Trophoblast cell (in vitro differentiated cells and primary cell): Measurements from ENCODE around the gene FBXO10.
A peak's percentile ranks its signal among the peaks of the same experiment; 100 is the strongest.
"Not testable (repeated sequence)": the region's sequence is repeated elsewhere in the genome, so short reads cannot be mapped to it uniquely, and the experiment has no call there.

Source experiments
- DNase-seq, 2 donors: peaks; one replicate each; pipeline ENCODE4 v3.0.0-alpha.2; 2016
- H2AFZ ChIP-seq: 2 replicates; pipeline ENCODE4 v1.6.1; 2013; ENCODE audit warnings: low read length, moderate library complexity, mild to moderate bottlenecking; ENCODE audit not compliant: insufficient read depth, poor library complexity
- H2AK5ac ChIP-seq: 2 replicates; pipeline ENCODE4 v1.6.1; 2013; ENCODE audit warnings: mild to moderate bottlenecking, low read length
- H2BK120ac ChIP-seq: 2 replicates; pipeline ENCODE4 v1.6.1; 2013; ENCODE audit warnings: low read length, mild to moderate bottlenecking, moderate library complexity; ENCODE audit not compliant: insufficient read depth, poor library complexity
- H2BK12ac ChIP-seq: 2 replicates; pipeline ENCODE4 v1.6.1; 2013; ENCODE audit warnings: mild to moderate bottlenecking, low read length, moderate library complexity
- H2BK5ac ChIP-seq: 2 replicates; pipeline ENCODE4 v1.6.1; 2013; ENCODE audit warnings: low read length, low read depth, moderate library complexity, mild to moderate bottlenecking; ENCODE audit not compliant: poor library complexity
- H3K14ac ChIP-seq: 2 replicates; pipeline ENCODE4 v1.6.1; 2013; ENCODE audit warnings: mild to moderate bottlenecking, low read length
- H3K18ac ChIP-seq: 2 replicates; pipeline ENCODE4 v1.6.1; 2013; ENCODE audit warnings: mild to moderate bottlenecking, low read length
- H3K23ac ChIP-seq: 2 replicates; pipeline ENCODE4 v1.6.1; 2013; ENCODE audit warnings: low read length
- H3K27ac ChIP-seq: 2 replicates; pipeline ENCODE4 v1.5.1; 2013; ENCODE audit warnings: low read depth, mild to moderate bottlenecking, inconsistent platforms, low read length, moderate library complexity
- H3K27me3 ChIP-seq: 2 replicates; pipeline ENCODE4 v1.6.1; 2013; ENCODE audit warnings: inconsistent platforms, mild to moderate bottlenecking, low read length, moderate library complexity; ENCODE audit not compliant: insufficient read depth
- H3K36me3 ChIP-seq, 2 experiments: 1 replicate in 1 of 2; 2 replicates in 1 of 2; pipeline ENCODE4 v1.6.1; 2013; ENCODE audit warnings: low read length in 2 of 2, mild to moderate bottlenecking in 2 of 2, moderate library complexity in 1 of 2; ENCODE audit not compliant: insufficient read depth in 2 of 2, control insufficient read depth in 1 of 2
- H3K4ac ChIP-seq: 2 replicates; pipeline ENCODE4 v1.6.1; 2013; ENCODE audit warnings: low read depth, mild to moderate bottlenecking, low read length, moderate library complexity
- H3K4me1 ChIP-seq, 2 experiments: 1 replicate in 1 of 2; 2 replicates in 1 of 2; pipeline ENCODE4 v1.6.1; 2013; ENCODE audit warnings: low read length in 2 of 2, mild to moderate bottlenecking in 2 of 2, moderate library complexity in 1 of 2; ENCODE audit not compliant: insufficient read depth in 2 of 2, control insufficient read depth in 1 of 2
- H3K4me2 ChIP-seq: 2 replicates; pipeline ENCODE4 v1.6.1; 2013; ENCODE audit warnings: inconsistent platforms, mild to moderate bottlenecking, low read length, moderate library complexity
- H3K4me3 ChIP-seq: 2 replicates; pipeline ENCODE4 v1.5.1; 2013; ENCODE audit warnings: mild to moderate bottlenecking, low read depth, low read length, inconsistent platforms
- H3K79me1 ChIP-seq: one replicate; pipeline ENCODE4 v1.6.1; 2013; ENCODE audit warnings: low read length
- H3K79me2 ChIP-seq: 2 replicates; pipeline ENCODE4 v1.6.1; 2013; ENCODE audit warnings: low read length, mild to moderate bottlenecking; ENCODE audit not compliant: control insufficient read depth, insufficient read depth, poor library complexity
- H3K9ac ChIP-seq: 2 replicates; pipeline ENCODE4 v1.6.1; 2013; ENCODE audit warnings: mild to moderate bottlenecking, low read length
- H3K9me3 ChIP-seq: 2 replicates; pipeline ENCODE4 v1.6.1; 2013; ENCODE audit warnings: low read depth, mild to moderate bottlenecking, control low read depth, inconsistent platforms, low read length; ENCODE audit not compliant: insufficient read depth
- H4K12ac ChIP-seq: 2 replicates; pipeline ENCODE4 v1.6.1; 2013; ENCODE audit warnings: low read depth, mild to moderate bottlenecking, low read length, moderate library complexity
- H4K8ac ChIP-seq: 2 replicates; pipeline ENCODE4 v1.6.1; 2013; ENCODE audit warnings: low read depth, mild to moderate bottlenecking, low read length, moderate library complexity
- H4K91ac ChIP-seq: one replicate; pipeline ENCODE4 v1.6.1; 2013; ENCODE audit warnings: low read depth, mild to moderate bottlenecking, low read length, moderate library complexity
- WGBS: extraction: QIAGEN DNeasy Blood & Tissue Kit; methylation state at CpG from one replicate; pipeline ENCODE4 v1.1.7; 2013; ENCODE audit warnings: missing lambda C conversion rate; ENCODE audit not compliant: insufficient read length, insufficient coverage; ENCODE audit errors: extremely low coverage; 5-methylcytosine and 5-hydroxymethylcytosine counted together

The FBXO10 gene

GRCh38 chr9:37486256-37486615 lies 89.9 kb downstream of the FBXO10 start:
- Histone ChIP-seq H4K12ac (peak overlapping the region; percentile 48), H2BK5ac (no peak overlapping the region), H3K27me3 (no peaks in the 10 kb centered on the region), H2BK120ac (no peak overlapping the region), H2BK12ac (no peak overlapping the region), H3K23ac (no peak overlapping the region), H3K9me3 (no peaks in the 10 kb centered on the region), H3K36me3 (peaks cover 5 to 9% of the 10 kb centered on the region in 2 experiments), H3K4ac (peak overlapping the region; percentile 37), H4K8ac (peak overlapping the region; percentile 49), H3K27ac (no peak overlapping the region), H3K4me2 (peak overlapping the region; percentile 95), H2AK5ac (no peak overlapping the region), H3K14ac (peak overlapping the region; percentile 66), H3K79me1 (peaks cover 8% of the 10 kb centered on the region), H3K4me3 (peak overlapping the region; percentile 87), H3K4me1 (peaks cover 16% of the 10 kb centered on the region in 2 experiments), H2AFZ (peak overlapping the region; percentile 51), H3K18ac (peak overlapping the region; percentile 43), H4K91ac (peak overlapping the region; percentile 51), H3K79me2 (peaks cover 5% of the 10 kb centered on the region), H3K9ac (peak overlapping the region; percentile 94)
- DNase-seq = no peak
- WGBS = no CpG with 5 or more reads among the region's 7 CpGs

GRCh38 chr9:37485389-37486255 lies 90.6 kb downstream of the FBXO10 start, which contains the start of gene POLR1E:
POLR1E (plus strand) TSS chr9:37485948; CDS start chr9:37486048, 100 bp downstream.
- Histone ChIP-seq H4K8ac (peak within 1 kb of the TSS; percentile 95), H3K9me3 (no peaks in the 10 kb centered on the region), H3K9ac (peak within 1 kb of the TSS; percentile 94), H3K4me2 (peak within 1 kb of the TSS; percentile 95), H3K14ac (peak within 1 kb of the TSS; percentile 78), H3K4me1 (peaks cover 16% of the 10 kb centered on the region in 2 experiments), H3K79me1 (peaks cover 8% of the 10 kb centered on the region), H3K27me3 (no peaks in the 10 kb centered on the region), H2BK12ac (peak within 1 kb of the TSS; percentile 45), H3K4ac (peak within 1 kb of the TSS; percentile 65), H3K79me2 (peaks cover 5% of the 10 kb centered on the region), H2BK5ac (peak within 1 kb of the TSS; percentile 7), H3K27ac (no peak within 1 kb of the TSS), H2BK120ac (peak within 1 kb of the TSS; percentile 64), H2AFZ (peak within 1 kb of the TSS; percentile 81), H3K36me3 (peaks cover 5 to 9% of the 10 kb centered on the region in 2 experiments), H4K91ac (peak within 1 kb of the TSS; percentile 88), H3K23ac (no peak within 1 kb of the TSS), H3K18ac (peak within 1 kb of the TSS; percentile 77), H3K4me3 (peak within 1 kb of the TSS; percentile 87), H2AK5ac (no peak within 1 kb of the TSS), H4K12ac (peak within 1 kb of the TSS; percentile 90)
- peak; percentile 97 to 99 for DNase-seq
- no CpG with 5 or more reads among the region's 56 CpGs for WGBS

- Histone ChIP-seq H3K9ac (no peak overlapping the region), H4K12ac (no peak overlapping the region), H3K79me2 (no peaks in the 10 kb centered on the region), H3K4ac (no peak overlapping the region), H3K9me3 (no peaks in the 10 kb centered on the region), H3K36me3 (no peaks in the 10 kb centered on the region), H3K23ac (no peak overlapping the region), H2AK5ac (peak overlapping the region; percentile 64), H3K4me1 (peaks cover 4 to 6% of the 10 kb centered on the region in 2 experiments), H3K4me3 (no peak overlapping the region), H3K27me3 (no peaks in the 10 kb centered on the region), H3K18ac (no peak overlapping the region), H3K79me1 (peaks cover 4% of the 10 kb centered on the region), H4K91ac (no peak overlapping the region), H2BK120ac (no peak overlapping the region), H3K4me2 (no peak overlapping the region), H2BK5ac (no peak overlapping the region), H3K14ac (no peak overlapping the region), H2BK12ac (no peak overlapping the region), H2AFZ (no peak overlapping the region), H4K8ac (no peak overlapping the region), H3K27ac (no peak overlapping the region)
- DNase-seq = no peak
- WGBS = no CpG with 5 or more reads among the region's 3 CpGs
Observed at GRCh38 chr9:37480759-37481158, 95.4 kb downstream of the FBXO10 start.

DNA sequence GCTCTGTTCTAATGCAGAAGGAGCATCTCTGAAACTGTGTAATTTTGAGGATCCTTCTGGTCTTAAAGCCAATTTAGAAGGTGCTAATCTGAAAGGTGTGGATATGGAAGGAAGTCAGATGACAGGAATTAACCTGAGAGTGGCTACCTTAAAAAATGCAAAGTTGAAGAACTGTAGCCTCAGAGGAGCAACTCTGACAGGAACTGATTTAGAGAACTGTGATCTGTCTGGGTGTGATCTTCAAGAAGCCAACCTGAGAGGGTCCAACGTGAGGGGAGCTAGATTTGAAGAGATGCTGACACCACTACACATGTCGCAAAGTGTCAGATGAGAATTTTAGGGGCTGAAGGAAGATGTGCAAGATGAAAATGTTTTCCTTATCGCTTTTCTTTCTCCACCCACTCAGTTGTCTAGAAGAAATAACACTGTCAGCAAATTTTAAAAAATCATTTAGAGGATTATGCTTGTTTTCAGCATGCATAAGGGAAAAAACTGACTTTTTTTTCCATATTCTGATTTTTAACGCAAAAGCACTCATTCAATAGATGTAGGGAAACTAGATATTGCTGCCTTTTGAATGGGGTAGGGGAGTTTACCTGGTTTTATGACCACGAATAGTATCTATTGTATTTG lies 98.1 kb downstream of the FBXO10 start:
- not testable (repeated sequence) for H2BK120ac ChIP-seq, H3K27ac ChIP-seq, H4K91ac ChIP-seq, H2BK5ac ChIP-seq, H3K79me2 ChIP-seq, H3K4me2 ChIP-seq, H3K9ac ChIP-seq, H3K79me1 ChIP-seq, H2BK12ac ChIP-seq, H3K4me3 ChIP-seq, H2AFZ ChIP-seq, H4K12ac ChIP-seq, H3K18ac ChIP-seq, H3K23ac ChIP-seq, H3K4me1 ChIP-seq, DNase-seq, H2AK5ac ChIP-seq, H3K36me3 ChIP-seq, H3K27me3 ChIP-seq, H3K9me3 ChIP-seq, H4K8ac ChIP-seq, H3K4ac ChIP-seq, H3K14ac ChIP-seq
- no CpG with 5 or more reads among the region's 5 CpGs for WGBS
